ENCODE results near the gene PTPRD.

Gene PTPRD

DNA sequence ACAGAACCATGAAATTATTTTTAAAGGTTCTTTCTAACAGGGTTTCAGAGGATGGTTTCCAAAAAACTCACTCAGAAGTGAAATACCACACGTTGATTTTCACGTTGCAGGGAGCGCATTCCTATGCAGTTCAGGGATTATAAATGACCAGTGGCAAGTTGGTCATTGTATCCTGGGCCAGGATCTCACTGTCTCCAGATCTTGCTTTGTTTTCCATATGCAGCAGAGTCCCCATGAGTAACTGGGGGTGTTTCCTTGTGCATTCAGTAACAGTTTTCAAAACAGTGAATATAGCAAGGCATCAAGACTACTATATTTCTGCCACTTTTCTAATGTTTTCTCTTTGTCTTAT, 1748.3 kb downstream of the PTPRD start:
- DNase-seq (ENCODE audit: low read depth in 2 of 2), result no peak

DNA sequence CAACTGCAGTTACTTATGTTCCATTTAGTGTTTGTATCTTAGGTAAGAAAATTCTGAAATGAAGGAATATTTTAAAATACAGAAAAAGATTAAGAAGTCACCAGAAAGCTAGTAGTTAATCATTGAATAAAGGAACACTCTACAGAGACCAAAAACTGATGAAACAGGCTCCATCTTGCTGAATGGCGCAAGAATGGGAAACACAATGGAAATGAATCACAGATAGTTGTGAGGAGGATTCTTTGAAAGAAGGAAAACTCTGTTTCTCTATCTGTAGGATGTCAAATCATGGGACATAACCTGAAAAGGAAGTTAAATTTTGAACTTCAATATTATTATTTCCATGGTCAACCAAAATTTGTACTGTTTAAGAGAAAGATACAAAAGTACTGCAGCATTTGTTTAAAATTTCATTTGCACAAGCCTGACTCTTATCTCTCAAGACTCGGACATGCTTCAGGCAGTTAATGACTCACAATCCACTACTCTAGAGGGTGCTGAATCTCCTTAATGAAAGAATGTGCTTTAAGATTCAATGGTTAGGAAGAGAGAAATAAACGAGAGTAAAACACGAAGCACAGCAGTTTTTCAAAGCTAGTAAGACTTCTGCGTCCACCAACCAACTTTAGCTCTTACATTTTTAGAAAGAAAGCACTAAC, 1748.8 kb downstream of the PTPRD start:
- no peak for DNase-seq (ENCODE audit: low read depth in 2 of 2)

GRCh38 chr9:8863069-8863468, 1749.7 kb downstream of the PTPRD start:
- no peak for DNase-seq (ENCODE audit: low read depth in 2 of 2)

GRCh38 chr9:8860925-8861324, 1751.9 kb downstream of the PTPRD start:
- DNase-seq (ENCODE audit: low read depth in 2 of 2), result no peak

GRCh38 chr9:8860086-8860485, 1752.7 kb downstream of the PTPRD start:
- no peak for DNase-seq (ENCODE audit: low read depth in 2 of 2)

DNA sequence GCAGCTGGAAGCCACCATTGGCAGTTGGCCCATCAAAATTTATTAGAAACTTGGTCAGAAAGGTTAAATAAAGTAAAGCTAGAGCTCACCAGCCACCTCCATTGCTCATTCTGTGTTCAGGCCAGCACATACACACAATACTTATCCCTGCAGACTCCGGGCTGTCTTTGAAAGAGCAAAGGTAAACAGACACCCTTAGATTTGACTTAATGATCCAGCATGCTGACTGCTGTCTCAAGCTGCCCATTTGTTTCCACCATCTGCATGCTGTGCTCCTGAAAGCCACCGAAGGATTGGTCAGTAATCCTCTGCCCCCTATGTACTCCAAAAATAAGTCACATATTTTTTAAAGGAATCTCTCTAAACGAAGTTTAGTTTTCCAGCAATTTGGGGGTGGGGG, 1753.4 kb downstream of the PTPRD start:
- no peak for DNase-seq (ENCODE audit: low read depth in 2 of 2)

DNA sequence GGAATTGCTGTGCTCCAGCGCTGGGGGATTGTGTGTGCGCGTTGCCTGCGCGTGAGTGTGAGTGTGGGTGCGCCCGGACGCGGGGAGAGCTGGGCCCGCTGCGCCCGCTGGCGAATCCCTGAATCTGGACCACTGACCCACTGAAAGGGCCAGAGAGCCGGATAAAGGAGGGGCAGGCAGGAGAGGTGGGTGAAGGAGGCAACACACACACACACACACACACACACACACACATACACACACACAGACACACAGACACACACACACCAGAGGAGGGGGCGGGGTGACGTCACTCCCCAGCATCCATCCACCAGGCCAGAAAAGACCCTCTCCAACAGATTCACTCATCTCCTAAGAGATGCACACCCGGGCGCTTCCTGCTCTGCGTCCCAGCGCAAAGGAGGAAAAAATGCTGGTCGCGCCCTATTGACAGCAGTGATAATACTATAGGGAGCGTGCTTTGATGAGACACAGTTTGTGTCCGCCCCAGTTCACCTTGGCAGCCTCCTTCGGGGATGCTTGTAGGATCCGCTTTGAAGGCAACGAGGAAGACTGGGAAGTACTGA, 1754.1 kb downstream of the PTPRD start:
- DNase-seq (ENCODE audit: low read depth in 2 of 2), result no peak

DNA sequence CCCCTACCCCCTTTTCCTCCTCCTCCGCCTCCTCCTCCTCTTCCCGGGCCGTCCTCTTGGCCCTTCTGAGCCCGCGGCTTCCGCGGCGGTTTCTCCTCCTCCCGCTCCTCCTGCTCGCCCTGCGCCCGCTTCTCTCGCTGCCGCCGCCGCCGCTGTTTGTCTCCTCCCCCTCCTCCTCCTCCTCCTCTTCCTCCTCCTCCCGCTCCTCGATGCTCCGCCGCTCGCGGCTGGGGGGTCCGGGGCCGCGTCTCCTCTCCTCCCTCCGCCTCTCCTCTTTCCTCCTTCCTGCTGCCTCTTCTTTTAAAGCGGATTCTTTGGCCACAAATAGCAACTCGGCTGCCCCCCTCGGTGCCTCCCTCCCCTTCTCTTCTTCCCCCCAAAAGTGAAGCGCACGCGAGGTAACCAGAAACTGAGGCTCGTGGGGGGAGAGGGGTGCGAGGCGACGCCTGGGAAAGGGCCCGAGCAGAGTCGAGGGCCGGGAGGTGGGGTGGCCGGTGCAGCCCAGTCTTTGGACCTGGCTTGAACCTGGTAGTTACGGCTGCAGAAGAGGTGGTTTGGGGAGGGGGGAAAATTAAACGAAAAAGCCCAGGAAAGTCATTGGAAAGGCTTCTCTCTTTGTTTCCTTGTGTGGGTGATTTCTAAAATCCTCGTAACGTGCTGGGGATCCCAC, 1754.7 kb downstream of the PTPRD start:
- no peak for DNase-seq (ENCODE audit: low read depth in 2 of 2)

- DNase-seq (ENCODE audit: low read depth in 2 of 2), result no peak
These were observed 1755.5 kb downstream of the PTPRD start for GRCh38 chr9:8857068-8857925.

DNA sequence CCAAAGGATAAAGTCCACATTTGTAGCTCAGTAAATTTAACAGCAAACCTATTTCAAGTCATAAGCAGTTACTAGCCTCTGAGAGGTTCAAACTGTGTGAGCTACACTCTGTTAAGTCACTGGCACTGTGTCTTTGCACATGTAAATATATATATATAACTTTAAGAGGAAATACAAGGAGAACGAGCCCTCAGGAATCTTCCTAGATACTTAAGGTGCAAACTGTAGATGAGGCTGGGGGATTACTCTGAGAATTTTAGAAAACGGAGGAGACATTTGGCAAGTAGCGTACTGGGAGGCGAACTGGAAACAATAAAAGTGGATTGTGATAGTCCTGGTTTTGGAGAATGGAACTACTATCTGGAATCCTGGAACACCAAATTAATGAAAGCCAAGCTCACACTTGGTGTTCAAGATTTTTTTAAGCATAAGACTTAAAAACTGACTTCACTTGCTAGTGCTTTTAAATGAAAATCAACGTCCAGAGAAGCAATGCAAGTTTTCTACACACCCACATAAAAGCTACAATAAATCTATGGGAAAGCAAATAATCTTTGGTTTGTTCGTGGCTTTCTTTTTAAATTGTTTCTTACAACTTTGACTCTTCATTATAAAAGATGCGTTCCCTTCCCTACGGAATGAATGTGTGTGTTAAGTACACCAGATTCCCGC, 1756.3 kb downstream of the PTPRD start:
- DNase-seq (ENCODE audit: low read depth in 2 of 2), result no peak

DNA sequence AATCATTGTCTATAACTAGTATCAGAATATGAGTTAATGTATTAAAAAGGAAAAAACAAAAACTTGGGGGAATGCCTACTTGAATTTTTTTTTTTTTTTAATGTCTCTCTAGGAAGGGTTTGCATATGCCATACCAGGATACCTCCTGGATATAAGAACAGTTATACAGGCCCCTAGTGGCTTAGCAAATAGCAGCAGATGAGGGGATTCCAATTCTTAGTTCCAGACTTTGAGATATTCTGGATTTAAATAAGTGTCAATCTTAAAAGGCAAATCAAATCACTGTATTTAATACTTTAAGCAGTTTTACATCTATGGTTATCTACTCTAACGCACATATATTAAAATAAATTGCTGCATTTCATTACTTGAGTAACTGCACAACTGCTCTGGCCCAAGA, 1757.8 kb downstream of the PTPRD start:
- DNase-seq (ENCODE audit: low read depth in 2 of 2), result no peak

- no peak for DNase-seq (ENCODE audit: low read depth in 2 of 2)
These were observed 1760.4 kb downstream of the PTPRD start for GRCh38 chr9:8852301-8852864.

- no peak for DNase-seq (ENCODE audit: low read depth in 2 of 2)
These were observed 1761.9 kb downstream of the PTPRD start for GRCh38 chr9:8850914-8851313.

GRCh38 chr9:8845808-8846207, 1767.0 kb downstream of the PTPRD start:
- DNase-seq (ENCODE audit: low read depth in 2 of 2), result no peak

DNA sequence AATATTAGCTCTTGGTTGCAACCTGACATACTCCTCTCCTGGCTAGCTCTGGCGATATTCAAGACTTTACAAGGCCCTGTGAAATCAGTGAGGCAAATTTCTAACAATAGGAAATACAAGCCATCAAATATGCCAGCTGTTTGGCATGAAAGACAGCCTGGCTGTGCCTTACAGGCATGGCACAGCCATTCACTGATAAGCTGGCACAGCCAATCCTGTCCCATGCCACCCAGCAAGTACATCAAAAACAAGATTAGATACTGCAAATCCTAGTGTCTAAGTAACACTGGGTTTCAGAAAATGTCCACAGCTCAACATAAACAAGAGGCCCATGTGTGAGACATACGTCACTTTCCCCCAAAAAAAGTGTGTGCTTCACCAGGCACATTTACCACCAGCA, 1767.4 kb downstream of the PTPRD start:
- DNase-seq (ENCODE audit: low read depth in 2 of 2), result no peak

DNA sequence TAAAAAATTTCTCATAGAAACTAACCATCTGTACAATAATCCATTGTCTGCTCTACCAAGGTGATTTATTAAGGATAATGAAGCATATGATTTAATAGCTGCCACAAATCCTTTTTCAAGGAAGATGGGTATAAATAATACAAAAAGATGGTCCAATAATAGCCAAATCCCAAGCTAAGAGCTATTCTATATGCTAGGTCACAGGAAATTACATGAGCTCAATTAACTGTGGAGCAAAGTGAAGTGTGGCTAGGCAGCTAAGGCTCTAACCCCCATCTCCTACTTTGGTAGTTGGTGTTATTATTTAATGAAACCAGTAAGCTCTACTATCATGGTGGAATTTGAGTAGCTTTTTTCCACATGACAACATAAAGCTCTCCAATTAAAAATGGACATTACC, 1768.3 kb downstream of the PTPRD start:
- no peak for DNase-seq (ENCODE audit: low read depth in 2 of 2)

DNA sequence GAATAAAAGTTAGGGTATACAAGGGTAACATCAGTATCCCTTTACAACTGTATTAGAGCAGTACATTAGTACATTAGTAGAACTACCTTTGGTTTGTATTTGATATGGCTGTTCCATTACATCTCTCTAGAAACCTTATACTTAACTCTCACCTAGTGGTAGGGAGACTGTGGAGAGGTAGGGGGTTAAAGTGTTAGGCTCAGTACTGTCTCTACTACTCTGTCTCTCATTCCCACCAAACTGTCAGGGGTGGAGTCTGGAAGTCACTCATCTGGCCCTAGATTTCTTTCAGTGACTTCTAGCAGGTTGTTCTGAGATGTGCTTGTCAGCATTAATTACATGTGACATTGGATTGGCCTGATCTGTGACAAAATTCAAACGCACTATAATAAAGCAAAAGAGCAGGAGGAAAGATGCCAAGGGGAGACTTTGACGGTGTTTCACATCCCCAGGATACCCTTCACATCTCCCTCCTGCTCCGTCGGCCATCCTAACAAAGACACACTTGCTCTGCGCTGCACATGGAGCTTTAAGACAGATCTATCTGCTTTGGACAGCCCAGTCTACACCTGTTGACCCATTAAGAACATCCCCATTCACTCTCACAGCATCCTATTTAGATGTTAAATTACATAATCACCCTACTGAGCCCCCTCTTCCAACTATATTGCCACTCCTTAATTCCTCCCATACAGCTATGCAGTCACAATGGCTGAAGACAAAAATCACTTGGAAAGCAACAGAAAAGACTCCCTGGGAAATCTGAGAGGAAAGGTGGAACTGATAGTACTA, 1770.2 kb downstream of the PTPRD start:
- DNase-seq (ENCODE audit: low read depth in 2 of 2), result no peak

- DNase-seq (ENCODE audit: low read depth in 2 of 2), result no peak
These were observed 1774.7 kb downstream of the PTPRD start for GRCh38 chr9:8838136-8838535.

DNA sequence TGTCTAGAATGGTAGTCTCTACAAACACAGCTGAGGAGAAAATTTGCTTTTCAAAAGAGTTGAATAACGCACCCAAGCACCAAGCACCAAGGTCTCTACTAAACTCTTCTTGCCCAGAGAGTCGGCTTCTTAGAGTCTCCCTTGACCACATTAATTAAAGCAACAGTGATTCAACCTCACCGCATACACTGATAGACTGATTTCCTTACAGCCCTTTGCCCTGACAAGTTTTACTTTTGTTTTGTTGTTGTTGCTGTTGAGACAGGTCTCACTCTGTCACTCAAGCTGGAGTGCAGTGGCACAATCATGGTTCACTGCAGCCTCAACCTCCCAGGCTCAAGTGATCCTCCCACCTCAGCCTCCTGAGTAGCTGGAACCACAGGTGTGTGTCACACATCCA, 1777.5 kb downstream of the PTPRD start:
- DNase-seq (ENCODE audit: low read depth in 2 of 2), result no peak

DNA sequence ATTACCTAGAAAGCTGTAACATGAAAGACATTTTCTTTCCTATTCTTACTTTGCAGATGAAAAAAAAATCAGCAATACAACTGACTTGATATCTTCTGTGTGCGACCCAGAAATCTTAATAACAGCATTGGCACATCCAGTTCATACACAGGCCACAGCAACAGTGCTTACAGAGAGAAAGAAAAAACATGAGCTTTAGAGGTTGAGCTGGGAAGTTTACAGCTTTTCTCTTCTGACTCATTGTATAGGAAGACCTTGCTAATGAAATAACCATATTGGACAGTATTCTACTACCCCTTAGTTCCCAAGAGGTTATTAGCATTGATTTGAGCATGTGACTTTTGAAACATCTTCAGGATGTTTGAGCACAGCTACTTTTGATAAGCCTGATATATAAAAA, 1779.8 kb downstream of the PTPRD start:
- no peak for DNase-seq (ENCODE audit: low read depth in 2 of 2)

DNA sequence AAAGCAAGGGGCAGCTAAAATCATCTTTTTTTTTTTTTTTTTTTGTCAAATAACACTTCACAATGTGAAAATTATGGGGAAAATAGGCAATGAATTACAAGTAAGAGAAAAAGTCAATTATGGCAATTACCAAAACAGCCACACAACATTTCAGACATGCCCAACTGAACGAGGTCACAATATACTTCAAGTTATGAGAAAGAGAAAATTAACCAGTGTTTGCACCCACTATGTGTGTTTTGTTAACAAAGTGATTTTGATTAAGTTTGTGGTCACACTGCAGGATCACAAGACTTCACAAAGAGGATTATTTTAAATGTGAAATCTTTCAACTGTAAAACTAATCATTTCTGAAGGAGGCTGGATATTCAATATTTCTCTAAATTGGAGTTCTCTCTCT, 1780.4 kb downstream of the PTPRD start:
- no peak for DNase-seq (ENCODE audit: low read depth in 2 of 2)

Data from activated CD8-positive, alpha-beta memory T cell treated with anti-CD3 and anti-CD28 coated beads for 4 hours (primary cell).